Thoracic aorta (tissue), 2 donors: ENCODE measurements around the gene CLDN7. TPM values are rescaled to one million over a fixed set of nuclear protein-coding genes. Genes with fewer than 3 reads are reported as not detected.

ENCODE experiments used
- ATAC-seq: fragments of 150-250 bp; one replicate; pipeline ENCODE4 v1.8.0; 2017; ENCODE audit warnings: low read depth; ENCODE audit not compliant: insufficient number of reproducible peaks, low FRiP score
- DNase-seq: peaks from one replicate; pipeline ENCODE4 v3.0.0-alpha.2; 2020; ENCODE audit warnings: low spot score
- H3K27ac ChIP-seq, 2 donors: fragments of 200-600 bp; sonication (generic); 1 replicate in 1 of 2; 2 replicates in 1 of 2; pipeline ENCODE4 v1.5.1; 2016; ENCODE audit warnings: mild to moderate bottlenecking in 2 of 2, moderate library complexity in 2 of 2
- H3K27me3 ChIP-seq: fragments of 200-600 bp; sonication (generic); replicated peaks from 2 replicates; pipeline ENCODE4 v1.6.0; 2016; ENCODE audit warnings: mild to moderate bottlenecking; ENCODE audit not compliant: insufficient read depth
- H3K36me3 ChIP-seq: fragments of 200-600 bp; sonication (generic); one replicate; pipeline ENCODE4 v1.5.1; 2016
- H3K4me1 ChIP-seq, 2 donors: fragments of 200-600 bp; sonication (generic); 1 replicate in 1 of 2; 2 replicates in 1 of 2; pipeline versions ENCODE4 v1.5.1 to v1.6.0; 2016; ENCODE audit warnings: low read depth in 2 of 2, mild to moderate bottlenecking in 1 of 2; ENCODE audit not compliant: control insufficient read depth in 1 of 2
- H3K4me3 ChIP-seq: fragments of 200-600 bp; sonication (generic); 2 replicates; pipeline ENCODE4 v1.5.1; 2016; ENCODE audit warnings: mild to moderate bottlenecking
- H3K9me3 ChIP-seq: fragments of 200-600 bp; sonication (generic); 2 replicates; pipeline ENCODE4 v1.5.1; 2016
- CTCF ChIP-seq: fragments of 200-600 bp; sonication (generic); IDR thresholded peaks from one replicate; pipeline ENCODE4 v1.5.1; 2019; ENCODE audit warnings: antibody characterized with exemption
- total RNA-seq, 2 donors: library from RNA; depleted of rRNA; stranded (reverse); fragments of >200 nt; gene quantifications; one replicate each; pipeline versions ENCODE4 v1.1.0 to v1.2.3, GENCODE V29; 2016

Gene CLDN7
- total RNA-seq, 2 donors from 2014 or later, result 0.41 TPM; not detected in 1

- DNase-seq (no peak), ATAC-seq (no peak)
- Histone ChIP-seq H3K27ac (no peak overlapping the region), H3K4me3 (no peak overlapping the region), H3K4me1 (peaks cover 11 to 25% of the 10 kb centered on the region in 2 donors), H3K36me3 (peaks cover 26% of the 10 kb centered on the region), H3K27me3 (peaks cover 12% of the 10 kb centered on the region), H3K9me3 (no peaks in the 10 kb centered on the region)
- TF ChIP-seq CTCF, result no peak
Measured at GRCh38 chr17:7258731-7259554, 3.3 kb downstream of the CLDN7 start.

GRCh38 chr17:7256766-7257456, 5.4 kb downstream of the CLDN7 start:
- no peak for TF ChIP-seq CTCF
- H3K4me1 ChIP-seq, result peaks cover 13 to 20% of the 10 kb centered on the region in 2 donors
- ATAC-seq, result no peak
- no peak overlapping the region for H3K27ac ChIP-seq
- no peak for DNase-seq
- peaks cover 26% of the 10 kb centered on the region for H3K36me3 ChIP-seq
- H3K27me3 ChIP-seq, result peaks cover 4% of the 10 kb centered on the region
- no peak overlapping the region for H3K4me3 ChIP-seq
- no peaks in the 10 kb centered on the region for H3K9me3 ChIP-seq

GRCh38 chr17:7254511-7254910, 7.8 kb downstream of the CLDN7 start:
- H3K27ac ChIP-seq, result no peak overlapping the region
- DNase-seq (no peak), ATAC-seq (no peak)
- H3K36me3 ChIP-seq, result peaks cover 26% of the 10 kb centered on the region
- peaks cover 15 to 26% of the 10 kb centered on the region in 2 donors for H3K4me1 ChIP-seq
- H3K27me3 ChIP-seq, result no peaks in the 10 kb centered on the region
- TF ChIP-seq CTCF, result no peak
- no peak overlapping the region for H3K4me3 ChIP-seq
- no peaks in the 10 kb centered on the region for H3K9me3 ChIP-seq

GRCh38 chr17:7253082-7253481, 9.2 kb downstream of the CLDN7 start:
- H3K4me3 ChIP-seq, result peak overlapping the region; percentile 98
- ATAC-seq (no peak), DNase-seq (no peak)
- no peaks in the 10 kb centered on the region for H3K27me3 ChIP-seq
- TF ChIP-seq CTCF, result no peak
- peak overlapping the region; percentile 99 for H3K27ac ChIP-seq
- peaks cover 18% of the 10 kb centered on the region for H3K36me3 ChIP-seq
- peaks cover 18 to 36% of the 10 kb centered on the region in 2 donors for H3K4me1 ChIP-seq
- no peaks in the 10 kb centered on the region for H3K9me3 ChIP-seq
